ENCODE measurements around the gene SMURF1.
"Not testable (repeated sequence)": the region's sequence is repeated elsewhere in the genome, so short reads cannot be mapped to it uniquely, and the experiment has no call there.

SMURF1 gene

DNA sequence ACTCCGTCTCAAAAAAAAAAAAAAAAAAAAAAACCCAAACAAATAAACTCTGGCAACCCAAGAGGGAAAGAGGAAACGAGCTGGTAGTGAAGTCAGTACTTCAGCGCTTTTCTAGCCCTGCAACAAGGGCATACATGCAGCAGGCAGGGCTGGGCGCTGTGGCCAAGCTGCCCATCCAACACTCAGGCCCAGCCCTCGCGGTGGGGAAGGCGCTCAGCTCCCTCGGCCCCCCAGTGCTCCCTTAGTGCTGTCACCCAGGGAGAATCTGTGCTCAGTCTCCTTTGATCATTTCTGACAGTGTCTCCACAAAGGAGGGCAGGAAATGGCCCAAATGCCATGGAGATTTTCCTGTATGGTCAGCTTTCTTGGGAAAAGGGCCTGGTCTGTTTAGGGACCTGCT is 97.2 kb downstream of the SMURF1 start:
- FAIRE-seq: no peak

DNA sequence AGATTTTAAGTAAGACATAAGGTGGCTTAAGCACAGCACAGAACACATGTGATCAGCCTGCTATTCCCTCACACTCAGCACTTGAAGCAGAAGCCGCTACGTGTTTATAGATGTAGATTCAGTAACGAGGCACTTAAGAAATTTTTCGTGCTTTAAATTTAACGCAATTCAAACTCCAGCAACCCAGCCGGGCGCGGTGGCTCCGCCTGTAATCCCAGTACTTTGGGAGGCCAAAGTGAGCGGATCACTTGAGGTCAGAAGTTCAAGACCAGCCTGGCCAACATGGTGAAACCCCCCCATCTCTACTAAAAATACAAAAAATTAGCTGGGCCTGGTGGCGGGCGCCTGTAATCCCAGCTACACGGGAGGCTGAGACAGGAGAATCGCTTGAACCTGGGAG is 97.6 kb downstream of the SMURF1 start:
- not testable (repeated sequence) for FAIRE-seq

DNA sequence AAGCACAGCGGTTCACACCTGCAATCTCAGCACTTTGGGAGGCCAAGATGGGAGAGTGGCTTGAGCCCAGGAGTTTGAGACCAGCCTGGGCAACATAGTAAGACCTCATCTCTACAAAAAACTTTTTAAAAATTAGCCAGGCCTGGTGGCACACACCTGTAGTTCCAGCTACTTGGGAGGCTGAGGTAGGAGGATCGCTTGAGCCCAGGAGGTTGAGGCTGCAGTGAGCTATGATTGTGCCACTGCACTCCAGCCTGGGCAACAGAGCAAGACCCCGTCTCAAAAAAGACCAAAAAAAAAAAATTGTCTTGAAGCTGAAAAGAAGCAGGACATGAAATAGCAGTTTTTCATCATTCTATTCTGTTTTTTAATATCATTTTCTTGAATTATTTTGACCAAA is 99.0 kb downstream of the SMURF1 start:
- not testable (repeated sequence) for FAIRE-seq

- FAIRE-seq: no peak
Observed at GRCh38 chr7:99042957-99043356, 101.0 kb downstream of the SMURF1 start.

DNA sequence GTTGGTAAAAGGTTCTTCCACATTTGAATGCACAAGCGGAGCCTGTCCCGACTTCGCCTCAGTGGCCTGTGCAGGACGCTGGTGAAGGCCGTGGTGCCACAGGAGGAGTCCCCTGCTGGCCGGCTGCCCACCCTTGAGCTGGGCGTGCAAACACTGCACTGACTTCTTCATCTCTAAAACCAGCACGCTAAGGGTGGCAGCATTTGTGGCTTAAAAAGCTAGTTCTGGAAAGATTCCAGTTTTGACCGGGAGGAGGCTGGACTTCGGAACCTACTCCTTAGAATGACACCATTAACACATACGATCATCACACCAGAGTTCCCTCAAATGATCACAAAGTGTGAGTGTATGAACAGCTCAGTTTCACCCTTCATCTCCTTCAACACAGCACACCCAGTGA is 102.4 kb downstream of the SMURF1 start:
- peak; percentile 58 for FAIRE-seq

DNA sequence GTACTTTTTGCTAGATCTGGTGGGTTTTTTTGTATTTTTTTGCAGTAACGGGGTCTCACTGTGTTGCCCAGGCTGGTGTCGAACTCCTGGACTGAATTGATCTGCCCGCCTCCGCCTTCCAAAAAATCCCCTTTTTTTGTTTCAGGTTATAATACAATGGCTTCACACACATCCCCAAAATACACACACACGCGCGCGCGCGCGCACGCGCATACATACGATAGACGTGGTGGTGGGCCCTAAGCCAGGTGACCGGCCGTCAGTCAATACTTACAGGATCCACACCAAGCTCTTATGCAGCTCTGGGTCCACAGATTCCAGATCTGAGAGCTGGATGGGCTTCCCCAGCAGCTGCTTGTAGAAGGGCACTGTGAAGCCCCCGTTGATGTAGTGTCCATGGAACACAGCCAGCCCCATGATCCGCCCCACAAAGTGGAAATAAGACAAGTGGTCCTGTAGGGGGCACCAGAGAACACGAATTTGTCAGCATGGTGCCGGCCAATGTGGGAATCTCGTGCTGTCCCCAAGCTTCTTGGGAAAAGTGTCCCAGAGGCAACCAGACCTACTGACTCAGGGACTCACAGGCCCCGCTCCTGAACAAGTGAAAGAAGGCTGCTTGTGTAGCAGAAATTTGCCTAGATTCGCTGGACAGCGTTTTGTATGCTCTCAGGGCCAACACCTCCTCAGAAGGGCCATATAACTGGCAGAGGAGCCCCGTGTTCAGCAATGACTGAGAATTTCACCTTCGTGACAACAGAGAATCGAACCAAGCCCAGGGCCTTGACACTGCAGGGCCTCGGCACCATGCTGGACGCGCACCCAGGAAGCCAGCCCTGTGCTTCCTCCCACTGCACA is 103.6 kb downstream of the SMURF1 start:
- FAIRE-seq: no peak

GRCh38 chr7:99039384-99039891 is 104.5 kb downstream of the SMURF1 start:
- FAIRE-seq: no peak

GRCh38 chr7:99038086-99038855 is 105.6 kb downstream of the SMURF1 start:
- FAIRE-seq: no peak

DNA sequence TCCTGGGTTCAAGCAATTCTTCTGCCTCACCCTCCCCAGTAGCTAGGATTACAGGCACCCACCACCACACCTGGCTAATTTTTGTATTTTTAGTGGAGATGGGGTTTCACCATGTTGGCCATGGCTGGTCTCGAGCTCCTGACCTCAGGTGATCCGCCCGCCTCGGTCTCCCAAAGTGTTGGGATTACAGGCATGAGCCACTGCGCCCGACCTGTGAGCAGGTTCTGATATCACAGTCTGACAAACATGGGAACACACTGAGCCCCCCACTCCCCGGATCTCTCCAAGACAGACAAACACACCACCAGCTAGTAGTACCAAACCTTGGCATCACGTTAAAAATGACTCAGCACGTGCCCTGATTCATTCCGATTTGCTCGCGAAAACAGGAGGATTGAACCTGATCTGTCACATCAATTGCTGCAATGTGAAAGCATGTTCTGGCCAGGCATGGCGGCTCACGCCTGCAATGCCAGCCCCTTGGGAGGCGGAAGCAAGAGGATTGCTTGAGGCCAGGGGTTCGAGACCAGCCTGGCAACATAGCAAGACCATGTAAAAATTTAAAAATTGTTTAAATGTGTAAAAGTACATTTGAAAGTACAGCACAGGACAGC is 106.5 kb downstream of the SMURF1 start:
- no peak for FAIRE-seq

- no peak for FAIRE-seq
Observed at GRCh38 chr7:99036546-99037111, 107.3 kb downstream of the SMURF1 start.

GRCh38 chr7:99035723-99036545 is 108.0 kb downstream of the SMURF1 start:
- no peak for FAIRE-seq

GRCh38 chr7:99034932-99035722 is 108.8 kb downstream of the SMURF1 start:
- no peak for FAIRE-seq

- FAIRE-seq: no peak
Observed at GRCh38 chr7:99033765-99034164, 110.1 kb downstream of the SMURF1 start.

DNA sequence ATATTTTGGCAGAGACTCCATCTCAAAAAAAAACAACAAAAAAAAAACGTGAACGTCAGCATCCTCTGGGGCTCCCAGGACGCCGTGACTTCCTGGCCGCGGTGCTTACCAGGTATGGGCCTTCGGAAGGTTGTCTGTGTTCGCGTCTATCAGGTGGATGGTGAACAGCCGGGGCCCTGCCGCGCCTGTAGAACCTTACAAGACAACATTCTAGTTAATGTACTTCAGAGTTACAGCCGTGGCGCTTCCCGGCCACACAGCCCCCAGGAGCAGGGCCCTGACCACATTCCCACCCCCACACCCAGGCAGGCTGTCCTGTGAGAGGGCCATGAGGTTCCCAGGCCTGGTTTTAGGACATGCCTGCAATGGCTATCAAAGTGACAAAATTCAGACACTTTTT is 111.0 kb downstream of the SMURF1 start:
- no peak for FAIRE-seq

GRCh38 chr7:99031496-99031895 is 112.4 kb downstream of the SMURF1 start:
- FAIRE-seq: no peak

DNA sequence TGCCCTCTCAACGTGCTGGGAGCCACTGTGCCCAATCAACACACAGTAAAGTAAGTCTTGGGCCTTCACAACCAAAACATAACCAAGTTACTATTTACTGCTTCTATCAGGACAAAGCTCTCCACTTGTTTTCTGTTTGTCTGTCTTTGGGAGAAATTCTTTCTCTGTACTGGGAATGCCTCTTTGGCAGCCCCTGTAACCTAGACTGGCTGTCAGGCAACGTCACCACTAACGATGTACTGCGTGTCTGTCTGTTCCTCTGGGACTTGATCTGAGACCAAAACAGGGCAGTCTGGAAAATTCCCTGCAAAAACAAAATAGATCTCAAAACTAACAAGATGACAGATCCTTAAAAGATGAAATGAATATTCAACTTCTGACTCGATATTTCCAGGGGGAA is 113.0 kb downstream of the SMURF1 start:
- FAIRE-seq: no peak

DNA sequence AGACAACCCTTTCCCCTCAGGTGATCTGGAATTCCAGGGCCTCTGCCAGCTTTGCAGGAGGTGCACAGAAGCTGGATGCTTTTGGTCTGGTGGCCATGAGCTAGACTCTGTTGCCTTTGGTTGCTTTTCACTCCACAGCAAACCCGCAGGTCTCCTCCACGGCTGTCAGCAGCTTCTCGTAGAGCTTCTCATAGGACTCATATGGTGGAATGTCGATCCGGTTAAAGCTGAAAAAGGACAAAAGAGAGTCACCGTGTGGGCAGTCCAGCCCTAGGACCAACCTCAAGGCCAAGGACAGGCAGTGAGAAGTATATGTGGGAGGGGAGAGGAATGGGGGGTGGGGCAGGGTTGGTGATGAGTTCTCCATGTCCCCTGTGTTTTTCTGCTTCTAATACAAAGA is 113.5 kb downstream of the SMURF1 start:
- FAIRE-seq: no peak

DNA sequence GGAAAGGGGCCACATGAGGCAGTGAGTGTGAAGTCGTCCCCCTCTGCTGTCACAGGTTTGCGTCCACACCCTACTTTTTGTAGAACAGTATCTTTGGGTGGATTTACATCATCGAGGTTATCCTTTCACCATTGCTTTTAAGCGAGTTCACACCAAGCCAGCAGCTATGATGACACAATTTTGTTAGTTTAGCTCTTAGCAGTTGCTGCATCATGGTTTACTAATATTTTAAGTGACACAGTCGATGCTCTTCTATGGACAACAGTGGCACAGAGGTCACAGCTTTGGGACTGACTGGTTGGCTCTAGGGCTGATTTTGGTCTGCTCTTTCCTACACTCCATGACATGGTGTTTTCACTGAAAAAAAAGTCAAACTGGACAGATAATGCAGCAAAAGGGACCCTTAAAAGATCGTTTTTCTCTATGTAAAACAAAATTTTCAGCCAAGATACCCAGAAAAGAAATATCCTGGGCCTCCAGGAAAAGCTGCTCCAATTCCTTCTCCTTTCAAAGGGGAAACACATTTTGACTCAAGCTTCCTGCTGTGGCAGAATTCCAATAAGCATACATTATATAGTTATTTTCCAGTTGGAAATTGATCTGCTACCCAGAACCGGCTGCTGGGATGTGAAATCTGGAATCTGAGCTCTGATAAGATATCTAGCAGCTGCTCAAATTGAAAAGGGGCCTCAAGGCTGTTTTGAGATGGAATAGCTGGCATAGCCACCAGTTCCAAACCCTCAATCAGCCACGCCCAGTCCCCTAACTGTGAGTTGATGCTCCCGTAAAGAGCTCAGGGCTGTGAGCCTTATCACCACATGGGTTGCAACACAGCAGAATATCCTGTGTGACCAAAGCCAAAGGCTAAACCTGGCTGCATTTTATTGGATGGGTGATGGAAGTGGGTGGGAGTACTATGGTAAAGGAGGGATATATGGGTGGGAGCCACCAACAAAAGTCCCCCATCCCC is 114.2 kb downstream of the SMURF1 start:
- no peak for FAIRE-seq

GRCh38 chr7:99028261-99028973 is 115.5 kb downstream of the SMURF1 start:
- no peak for FAIRE-seq

Data from islet of Langerhans (tissue), 1 donor.